Measurements from ENCODE around the gene NUP214.

NUP214 gene

DNA sequence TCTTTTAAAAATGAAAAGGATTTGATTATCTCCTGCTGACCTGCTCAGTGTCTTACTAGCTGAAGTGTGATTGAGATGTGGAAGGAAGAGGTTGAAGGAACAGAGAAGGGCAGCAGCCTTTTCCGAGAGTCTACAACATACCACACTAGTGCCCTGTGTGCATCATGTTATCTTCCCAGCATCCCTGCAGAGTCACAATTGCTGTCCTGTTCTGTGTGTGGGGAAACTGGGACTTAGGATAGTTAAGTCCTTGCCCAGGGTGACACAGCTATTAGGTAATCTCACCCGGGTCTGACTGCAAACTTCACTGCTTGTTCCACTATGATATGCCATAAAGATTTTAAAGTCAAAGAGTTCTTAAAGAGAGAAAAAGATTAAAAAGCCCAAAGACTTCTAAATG lies 95.1 kb downstream of the NUP214 start:
- Mint-ChIP-seq H3K4me3 (no peak overlapping the region), H3K27me3 (no peaks in the 10 kb centered on the region), H3K36me3 (peaks cover 8% of the 10 kb centered on the region)

DNA sequence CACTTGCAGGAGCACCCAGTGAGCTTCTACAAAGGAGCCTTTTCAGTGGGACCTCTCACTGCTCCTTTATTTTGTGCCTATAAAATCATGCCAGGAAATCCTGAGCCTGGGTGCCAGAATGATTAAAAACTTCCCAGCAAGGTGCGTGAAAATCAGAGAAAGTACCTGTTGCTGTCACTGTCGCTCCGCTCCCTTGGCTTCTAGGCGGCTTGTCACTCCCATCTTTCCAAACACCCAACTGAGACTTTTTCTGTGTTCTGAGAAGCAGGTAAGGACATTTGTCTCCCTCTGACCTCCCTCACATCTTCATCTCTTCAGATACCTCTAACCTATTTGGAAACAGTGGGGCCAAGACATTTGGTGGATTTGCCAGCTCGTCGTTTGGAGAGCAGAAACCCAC lies 97.1 kb downstream of the NUP214 start:
- Mint-ChIP-seq H3K27me3 (no peaks in the 10 kb centered on the region), H3K27ac (no peak overlapping the region), H3K4me3 (no peak overlapping the region), H3K4me1 (peaks cover 2% of the 10 kb centered on the region), H3K9me3 (no peaks in the 10 kb centered on the region), H3K36me3 (peaks cover 10% of the 10 kb centered on the region)
- ATAC-seq (ENCODE audit: low read depth) (no peak), DNase-seq (ENCODE audit: low spot score in 2 of 2) (no peak)

More for the DNA sequence above, 95.1 kb downstream of the NUP214 start:
- ATAC-seq (ENCODE audit: low read depth) (no peak), DNase-seq (ENCODE audit: low spot score in 2 of 2) (no peak)
- Mint-ChIP-seq H3K4me1 (no peaks in the 10 kb centered on the region), H3K9me3 (no peaks in the 10 kb centered on the region), H3K27ac (no peak overlapping the region)

DNA sequence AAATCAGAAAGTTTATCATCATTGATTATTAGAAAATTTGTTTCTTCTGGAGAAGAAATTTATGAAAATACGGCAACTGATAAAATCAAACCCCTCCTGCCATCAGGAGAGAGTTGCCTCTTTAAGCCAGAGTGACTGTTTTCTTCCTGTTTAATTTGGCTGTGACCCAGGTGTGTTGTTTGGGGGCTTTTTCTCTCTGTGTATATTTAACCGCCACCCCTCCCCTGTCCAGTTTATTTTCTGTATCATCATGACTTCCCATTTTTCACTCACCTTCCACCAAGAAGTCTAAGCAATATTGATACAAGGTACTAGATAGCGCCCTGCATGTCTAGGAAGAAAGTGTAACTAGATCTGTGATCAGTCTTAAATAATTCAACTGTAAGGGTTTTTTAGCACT lies 100.8 kb downstream of the NUP214 start:
- DNase-seq (ENCODE audit: low spot score in 2 of 2) (no peak), ATAC-seq (ENCODE audit: low read depth) (no peak)
- H3K4me1 Mint-ChIP-seq, result peaks cover 5% of the 10 kb centered on the region
- H3K27me3 Mint-ChIP-seq, result no peaks in the 10 kb centered on the region
- H3K4me3 Mint-ChIP-seq, result no peak overlapping the region
- H3K9me3 Mint-ChIP-seq, result no peaks in the 10 kb centered on the region
- peaks cover 12% of the 10 kb centered on the region for H3K36me3 Mint-ChIP-seq
- H3K27ac Mint-ChIP-seq, result no peak overlapping the region

DNA sequence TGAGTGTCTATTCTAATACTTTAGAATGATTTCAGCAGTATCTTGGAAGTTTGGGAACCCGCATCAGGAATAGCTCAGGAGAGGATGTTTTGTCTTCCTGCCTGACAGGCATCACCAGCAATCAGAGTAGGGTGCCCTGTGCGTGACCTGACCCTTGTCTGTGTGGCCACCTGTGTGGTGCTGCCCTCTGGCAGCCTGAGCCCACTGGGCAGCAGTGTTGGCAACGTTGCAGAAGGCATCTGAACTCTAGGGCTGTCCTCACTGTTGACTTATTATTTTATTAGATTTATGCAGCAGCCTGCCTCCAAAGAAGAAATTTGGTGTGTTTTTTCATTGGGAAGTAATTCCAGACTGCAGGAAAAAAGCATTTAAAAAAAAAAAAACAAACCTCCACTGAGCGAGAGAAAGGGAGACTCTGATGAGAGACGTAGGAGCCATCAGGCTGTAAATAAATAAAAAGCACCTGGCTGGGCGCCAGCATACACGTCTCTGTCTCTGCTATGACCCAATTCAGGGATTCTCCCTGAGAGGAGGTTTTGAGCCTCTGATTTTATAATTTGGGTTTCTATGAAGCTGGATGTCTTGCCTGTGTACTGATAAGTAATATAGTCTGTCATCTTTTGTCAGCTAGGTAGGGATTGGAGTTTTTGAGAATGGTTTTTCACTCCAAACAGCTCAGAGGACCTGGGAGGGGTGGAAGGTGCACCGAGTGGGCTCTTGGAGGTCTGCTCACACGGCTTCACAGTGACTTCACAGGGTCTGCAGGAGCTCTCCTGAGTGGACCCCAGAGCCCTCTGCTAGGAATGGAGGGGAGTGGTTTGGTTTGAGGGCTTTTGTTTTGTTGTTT lies 101.9 kb downstream of the NUP214 start:
- no peaks in the 10 kb centered on the region for H3K9me3 Mint-ChIP-seq
- H3K36me3 Mint-ChIP-seq, result peaks cover 14% of the 10 kb centered on the region
- ATAC-seq (ENCODE audit: low read depth) (no peak), DNase-seq (ENCODE audit: low spot score in 2 of 2) (no peak)
- H3K4me1 Mint-ChIP-seq, result peaks cover 5% of the 10 kb centered on the region
- no peaks in the 10 kb centered on the region for H3K27me3 Mint-ChIP-seq
- no peak overlapping the region for H3K4me3 Mint-ChIP-seq
- H3K27ac Mint-ChIP-seq, result no peak overlapping the region

DNA sequence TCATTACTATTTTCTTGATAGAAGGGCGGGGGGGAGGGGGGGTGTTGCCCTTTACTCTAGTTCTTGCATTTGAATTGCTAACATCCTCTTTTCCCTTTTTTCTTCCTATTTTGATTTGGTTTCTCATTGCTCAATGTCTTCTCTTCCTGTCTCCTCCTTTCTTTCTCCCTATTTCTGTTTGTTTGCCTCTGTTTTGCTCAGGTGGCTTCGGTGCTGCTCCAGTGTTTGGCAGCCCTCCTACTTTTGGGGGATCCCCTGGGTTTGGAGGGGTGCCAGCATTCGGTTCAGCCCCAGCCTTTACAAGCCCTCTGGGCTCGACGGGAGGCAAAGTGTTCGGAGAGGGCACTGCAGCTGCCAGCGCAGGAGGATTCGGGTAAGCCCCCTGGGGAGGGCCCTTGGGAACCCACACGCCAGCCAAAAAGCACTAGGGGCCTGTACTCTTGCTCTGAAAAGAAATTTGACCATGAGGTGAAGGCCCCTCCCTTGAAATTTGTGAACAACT lies 102.6 kb downstream of the NUP214 start:
- Mint-ChIP-seq H3K9me3 (no peaks in the 10 kb centered on the region), H3K36me3 (peaks cover 14% of the 10 kb centered on the region), H3K4me1 (peaks cover 5% of the 10 kb centered on the region), H3K27me3 (no peaks in the 10 kb centered on the region), H3K4me3 (peak overlapping the region; percentile 30), H3K27ac (no peak overlapping the region)
- ATAC-seq (ENCODE audit: low read depth), result no peak
- no peak for DNase-seq (ENCODE audit: low spot score in 2 of 2)

DNA sequence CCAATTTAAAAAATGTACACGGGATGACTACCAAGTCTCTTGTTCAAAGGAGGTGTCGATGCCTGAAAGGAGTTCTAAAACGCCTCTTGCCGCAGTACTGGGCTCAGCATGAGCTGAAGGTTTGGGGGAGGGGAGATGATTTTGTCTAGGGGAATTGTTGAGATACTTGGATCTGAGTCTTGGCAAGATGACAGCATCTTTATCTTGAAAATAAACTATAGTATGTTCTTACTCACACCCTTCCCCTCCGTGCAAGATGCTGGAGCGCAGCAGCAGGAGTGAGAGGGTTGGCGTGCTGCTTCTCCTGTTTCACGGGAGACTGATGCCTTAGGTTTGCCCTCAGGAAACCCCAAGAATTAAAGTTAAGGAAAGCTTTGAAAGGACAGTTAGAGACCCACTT lies 103.6 kb downstream of the NUP214 start:
- H3K9me3 Mint-ChIP-seq, result no peaks in the 10 kb centered on the region
- peaks cover 5% of the 10 kb centered on the region for H3K4me1 Mint-ChIP-seq
- H3K27me3 Mint-ChIP-seq, result no peaks in the 10 kb centered on the region
- H3K27ac Mint-ChIP-seq, result no peak overlapping the region
- peaks cover 18% of the 10 kb centered on the region for H3K36me3 Mint-ChIP-seq
- DNase-seq (ENCODE audit: low spot score in 2 of 2) (no peak), ATAC-seq (ENCODE audit: low read depth) (no peak)
- no peak overlapping the region for H3K4me3 Mint-ChIP-seq

DNA sequence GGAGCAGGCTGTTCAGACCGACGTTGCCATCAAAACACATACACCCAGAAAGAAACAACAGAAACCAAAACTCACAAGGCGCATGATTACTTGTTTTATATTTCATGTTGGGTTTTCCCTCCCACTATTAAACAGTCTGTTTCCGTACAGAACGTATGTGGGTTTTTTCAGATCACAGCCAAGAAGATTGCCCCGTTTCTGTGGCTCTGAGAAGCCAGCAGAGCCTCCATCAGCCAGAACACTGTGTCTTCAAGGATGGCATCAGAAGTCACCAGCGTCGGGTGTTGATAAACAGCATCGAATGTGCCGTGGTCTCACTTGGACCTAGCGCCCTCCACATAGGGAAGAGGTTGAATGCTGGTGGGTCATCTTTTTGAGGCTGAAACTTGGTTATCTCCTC lies 108.2 kb downstream of the NUP214 start:
- ATAC-seq (ENCODE audit: low read depth), result no peak
- no peak overlapping the region for H3K4me3 Mint-ChIP-seq

DNA sequence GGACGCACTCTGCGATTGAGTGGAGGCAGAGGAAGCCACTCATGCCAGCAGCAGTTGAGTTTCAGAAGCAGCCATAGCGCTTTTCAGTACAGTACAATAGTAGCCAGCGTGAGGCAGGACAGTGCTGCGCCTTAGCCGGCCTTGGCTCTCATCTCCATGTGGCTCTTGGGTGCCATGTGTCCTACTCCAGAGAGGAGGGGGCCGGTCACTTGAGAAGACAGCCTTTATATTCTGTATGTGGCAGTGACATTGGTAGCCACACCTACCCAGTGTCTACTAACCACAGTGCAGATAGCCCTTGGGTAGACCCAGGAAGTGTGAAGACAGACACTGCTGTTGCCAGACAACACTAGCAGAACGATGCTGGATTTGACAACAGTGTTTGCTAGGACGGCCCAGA lies 108.6 kb downstream of the NUP214 start:
- H3K4me3 Mint-ChIP-seq, result no peak overlapping the region
- DNase-seq (ENCODE audit: low spot score in 2 of 2) (no peak), ATAC-seq (ENCODE audit: low read depth) (no peak)
- H3K27ac Mint-ChIP-seq, result no peak overlapping the region
- H3K9me3 Mint-ChIP-seq, result no peaks in the 10 kb centered on the region
- H3K27me3 Mint-ChIP-seq, result no peaks in the 10 kb centered on the region
- peaks cover 7% of the 10 kb centered on the region for H3K4me1 Mint-ChIP-seq
- H3K36me3 Mint-ChIP-seq, result peaks cover 17% of the 10 kb centered on the region

More for the DNA sequence above, 108.2 kb downstream of the NUP214 start:
- no peak overlapping the region for H3K27ac Mint-ChIP-seq
- peaks cover 17% of the 10 kb centered on the region for H3K36me3 Mint-ChIP-seq
- H3K4me1 Mint-ChIP-seq, result peaks cover 8% of the 10 kb centered on the region
- no peak for DNase-seq (ENCODE audit: low spot score in 2 of 2)
- no peaks in the 10 kb centered on the region for H3K27me3 Mint-ChIP-seq
- H3K9me3 Mint-ChIP-seq, result no peaks in the 10 kb centered on the region

DNA sequence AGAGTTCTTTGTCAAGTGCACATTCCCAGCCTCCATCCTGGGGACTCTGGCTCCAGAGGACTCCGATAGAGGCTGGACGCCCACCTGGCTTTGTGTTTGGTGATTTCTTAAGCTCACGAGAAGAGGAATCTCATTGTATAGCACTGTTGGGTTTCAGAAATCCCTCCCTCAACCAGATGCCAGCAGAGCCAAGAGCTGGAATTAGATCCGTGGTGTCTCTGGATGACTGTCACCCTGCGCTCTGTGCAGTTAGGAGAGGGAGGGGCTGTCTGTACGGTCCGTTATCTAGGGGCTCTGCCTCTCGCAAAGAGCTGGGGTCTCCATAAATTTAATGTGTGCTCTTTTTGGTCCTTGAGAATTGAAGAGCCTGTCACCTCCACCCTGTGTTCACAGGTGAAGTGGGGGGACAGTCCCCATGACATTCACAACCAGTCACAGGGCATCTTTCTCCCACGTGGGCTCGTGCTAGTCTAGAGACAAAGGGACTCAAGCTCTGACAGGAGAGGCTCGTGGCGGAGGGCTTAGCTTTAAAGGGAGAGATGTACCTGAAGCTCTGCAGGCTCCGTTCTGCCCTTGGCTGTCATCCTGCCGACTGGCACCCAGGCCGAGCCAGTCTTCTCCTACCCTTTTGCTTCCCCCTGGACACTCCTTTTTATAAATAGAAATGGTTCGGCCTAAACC lies 109.6 kb downstream of the NUP214 start:
- Mint-ChIP-seq H3K4me3 (no peak overlapping the region), H3K27ac (no peak overlapping the region), H3K4me1 (peaks cover 11% of the 10 kb centered on the region), H3K36me3 (peaks cover 15% of the 10 kb centered on the region), H3K9me3 (no peaks in the 10 kb centered on the region), H3K27me3 (no peaks in the 10 kb centered on the region)
- DNase-seq (ENCODE audit: low spot score in 2 of 2) (no peak), ATAC-seq (ENCODE audit: low read depth) (no peak)

DNA sequence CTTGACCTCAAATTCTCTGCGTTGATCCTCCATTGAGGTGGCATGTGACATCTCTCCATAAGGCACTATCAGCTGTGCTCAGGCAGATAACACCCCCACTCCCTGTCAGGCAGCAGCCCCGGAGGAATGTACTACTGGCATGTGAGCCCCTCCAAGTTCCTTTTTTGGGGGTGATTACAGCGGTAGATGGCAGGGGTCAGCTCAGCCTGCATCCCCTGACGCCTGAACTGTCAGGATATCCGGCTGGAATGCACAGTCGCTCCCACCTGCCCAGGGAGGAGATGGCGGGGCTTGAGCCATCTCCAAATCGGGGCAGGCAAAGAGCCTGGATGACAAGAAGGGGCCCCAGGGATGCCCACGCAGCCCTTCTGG lies 110.1 kb downstream of the NUP214 start:
- Mint-ChIP-seq H3K27me3 (no peaks in the 10 kb centered on the region), H3K36me3 (peaks cover 10% of the 10 kb centered on the region), H3K27ac (no peak overlapping the region), H3K9me3 (no peaks in the 10 kb centered on the region), H3K4me3 (no peak overlapping the region), H3K4me1 (peaks cover 11% of the 10 kb centered on the region)
- DNase-seq (ENCODE audit: low spot score in 2 of 2) (no peak), ATAC-seq (ENCODE audit: low read depth) (no peak)

DNA sequence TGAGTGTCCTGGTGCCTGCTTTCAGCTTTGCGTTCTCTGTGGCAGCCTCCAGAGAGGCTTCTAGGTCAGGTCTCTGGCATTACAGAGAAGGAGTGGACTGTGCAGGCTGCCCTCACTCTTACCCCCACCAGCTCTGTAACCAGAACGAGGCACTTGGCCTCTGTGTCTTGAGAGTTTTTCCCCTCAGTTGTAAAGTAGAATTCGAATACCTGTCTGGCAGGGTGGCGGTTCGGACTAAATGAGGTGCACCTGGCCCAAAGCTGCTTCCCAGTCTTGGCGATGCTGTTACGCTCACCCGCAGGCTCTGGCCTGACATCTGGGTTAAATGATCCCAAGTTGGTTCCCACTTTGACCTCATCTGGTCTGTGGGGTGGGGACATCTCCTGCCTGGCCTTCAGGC lies 110.8 kb downstream of the NUP214 start:
- peaks cover 11% of the 10 kb centered on the region for H3K4me1 Mint-ChIP-seq
- DNase-seq (ENCODE audit: low spot score in 2 of 2), result no peak
- H3K9me3 Mint-ChIP-seq, result no peaks in the 10 kb centered on the region
- H3K27me3 Mint-ChIP-seq, result no peaks in the 10 kb centered on the region
- no peak overlapping the region for H3K27ac Mint-ChIP-seq
- ATAC-seq (ENCODE audit: low read depth), result no peak
- peaks cover 10% of the 10 kb centered on the region for H3K36me3 Mint-ChIP-seq
- no peak overlapping the region for H3K4me3 Mint-ChIP-seq

DNA sequence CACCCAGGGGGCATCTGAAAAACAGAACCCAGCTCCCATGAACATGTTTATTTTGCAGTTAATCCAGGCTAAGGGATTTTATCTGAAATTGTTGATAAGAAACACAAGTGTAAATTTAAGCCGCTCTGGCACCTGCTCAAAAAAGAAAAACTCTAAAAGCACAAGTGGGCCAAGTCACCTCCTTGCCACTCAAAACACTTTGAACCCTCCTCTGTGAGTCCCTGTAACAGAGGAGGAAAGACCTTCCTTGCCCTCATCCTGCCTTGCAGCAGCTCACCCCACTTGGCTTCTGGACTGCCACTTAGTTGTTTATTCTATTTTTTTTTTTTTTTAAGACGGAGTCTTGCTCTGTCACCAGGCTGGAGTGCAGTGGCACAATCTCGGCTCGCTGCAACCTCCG lies 111.4 kb downstream of the NUP214 start:
- DNase-seq (ENCODE audit: low spot score in 2 of 2) (no peak), ATAC-seq (ENCODE audit: low read depth) (no peak)
- H3K36me3 Mint-ChIP-seq, result peaks cover 10% of the 10 kb centered on the region

DNA sequence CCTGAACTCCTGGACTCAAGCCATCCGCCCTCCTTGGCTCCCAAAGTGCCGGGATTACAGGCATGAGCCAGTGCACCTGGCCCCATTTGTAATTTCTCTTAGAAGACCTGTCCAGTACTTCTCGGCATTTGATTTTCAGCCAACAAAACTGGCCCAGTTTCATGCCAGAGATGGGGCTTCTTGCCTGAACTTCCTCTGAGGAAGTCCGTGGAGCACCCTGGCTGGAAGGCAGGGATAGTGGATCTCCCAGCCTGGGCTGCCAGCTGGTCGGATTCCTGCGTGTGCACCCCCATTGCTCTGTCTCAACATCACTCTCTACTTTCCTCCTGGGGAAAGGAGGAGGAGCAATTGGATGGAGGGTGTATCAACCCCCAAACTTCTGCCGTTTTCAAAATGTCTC lies 111.9 kb downstream of the NUP214 start:
- Mint-ChIP-seq H3K36me3 (peaks cover 9% of the 10 kb centered on the region), H3K4me3 (no peak overlapping the region), H3K9me3 (no peaks in the 10 kb centered on the region), H3K27ac (no peak overlapping the region), H3K27me3 (no peaks in the 10 kb centered on the region), H3K4me1 (peaks cover 11% of the 10 kb centered on the region)
- no peak for ATAC-seq (ENCODE audit: low read depth)
- DNase-seq (ENCODE audit: low spot score in 2 of 2), result no peak

More for the DNA sequence above, 111.4 kb downstream of the NUP214 start:
- Mint-ChIP-seq H3K27me3 (no peaks in the 10 kb centered on the region), H3K4me1 (peaks cover 11% of the 10 kb centered on the region), H3K4me3 (no peak overlapping the region), H3K27ac (no peak overlapping the region), H3K9me3 (no peaks in the 10 kb centered on the region)

DNA sequence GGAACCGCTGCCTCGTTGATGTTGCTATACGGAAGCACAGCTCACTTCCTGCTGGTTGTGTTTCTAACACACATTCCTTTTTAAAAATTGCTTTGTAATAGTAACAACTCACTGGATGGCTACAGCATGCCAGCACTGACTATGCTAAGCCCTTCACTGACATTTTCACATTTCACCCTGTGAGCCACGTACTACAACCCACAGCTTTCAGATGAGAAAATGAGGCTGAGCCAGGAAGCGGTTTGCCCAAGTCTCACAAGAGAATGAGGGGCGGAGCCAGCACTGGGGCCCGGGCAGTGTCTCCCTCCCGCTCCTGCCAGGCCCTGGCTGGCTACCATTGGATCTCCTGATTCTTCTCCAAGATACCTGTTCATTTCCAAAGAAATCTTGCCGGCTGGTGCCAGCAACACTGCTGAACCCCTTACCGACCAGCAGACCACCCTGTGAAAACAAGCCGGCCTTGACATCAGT lies 112.6 kb downstream of the NUP214 start:
- H3K27me3 Mint-ChIP-seq, result no peaks in the 10 kb centered on the region
- H3K4me1 Mint-ChIP-seq, result peaks cover 11% of the 10 kb centered on the region
- peak; percentile 54 to 55 for DNase-seq (ENCODE audit: low spot score in 2 of 2)
- H3K4me3 Mint-ChIP-seq, result peak overlapping the region; percentile 89
- H3K36me3 Mint-ChIP-seq, result peaks cover 7% of the 10 kb centered on the region
- H3K27ac Mint-ChIP-seq, result peak overlapping the region; percentile 92
- peaks cover 2% of the 10 kb centered on the region for H3K9me3 Mint-ChIP-seq
- peak; percentile 97 for ATAC-seq (ENCODE audit: low read depth)
